IMR-90 (cell line): ENCODE data around the gene ORC6. TPM values are rescaled to one million over a fixed set of nuclear protein-coding genes. Genes with fewer than 3 reads are reported as not detected.
A peak's percentile ranks its signal among the peaks of the same experiment; 100 is the strongest.

Source experiments
- ATAC-seq: fragments of 200-7000 bp; cut with Tn5 transposase; 2 replicates; pipeline ENCODE4 v1.9.1; 2020; ENCODE audit warnings: low read depth, mild to moderate bottlenecking, moderate library complexity
- BruUV-seq: library from RNA; stranded (reverse); fragments of 400-500 nt; replicated peaks from 2 replicates; lab custom pipeline; 2021; lab: Mats Ljungman, UMichigan
- CTCF ChIA-PET: fragments of 300-600 bp; formaldehyde crosslinking; extraction: SDS; loops from one replicate; lab custom pipeline; 2021; ENCODE audit warnings: antibody characterized with exemption; lab: Yijun Ruan, JAX
- POLR2A ChIA-PET: fragments of 300-600 bp; sonication (Branson Sonifier 250); formaldehyde crosslinking; loops from one replicate; lab custom pipeline; 2022; ENCODE audit warnings: antibody characterized with exemption; ENCODE audit not compliant: unreplicated experiment; lab: Charles Lee
- DNase-seq: peaks from one replicate; pipeline ENCODE4 v3.0.0; 2013
- H2AFZ ChIP-seq: replicated peaks from 2 replicates; pipeline ENCODE3; 2013; ENCODE audit warnings: low read length, mild to moderate bottlenecking; ENCODE audit not compliant: poor library complexity
- H2AK5ac ChIP-seq: 2 replicates; pipeline ENCODE4 v1.6.1; 2013; ENCODE audit warnings: low read depth, low read length, inconsistent platforms
- H2AK9ac ChIP-seq: replicated peaks from 2 replicates; pipeline ENCODE3; 2013; ENCODE audit warnings: mild to moderate bottlenecking, low read depth, low read length, moderate library complexity; ENCODE audit not compliant: poor library complexity
- H2BK120ac ChIP-seq: 2 replicates; pipeline ENCODE4 v1.6.1; 2013; ENCODE audit warnings: low read depth, low read length, inconsistent platforms
- H2BK15ac ChIP-seq: 3 replicates; pipeline ENCODE4 v1.6.1; 2013; ENCODE audit warnings: low read depth, low read length, inconsistent platforms
- H2BK20ac ChIP-seq: 2 replicates; pipeline ENCODE4 v1.6.1; 2013; ENCODE audit warnings: low read depth, mild to moderate bottlenecking, inconsistent platforms, low read length, moderate library complexity
- H2BK5ac ChIP-seq: 2 replicates; pipeline ENCODE4 v1.6.1; 2013; ENCODE audit warnings: mild to moderate bottlenecking, low read depth, low read length, inconsistent platforms; ENCODE audit not compliant: poor library complexity, severe bottlenecking
- H3K14ac ChIP-seq: replicated peaks from 2 replicates; pipeline ENCODE4 v1.6.1; 2013; ENCODE audit warnings: low read depth, low read length, inconsistent platforms
- H3K18ac ChIP-seq: 2 replicates; pipeline ENCODE4 v1.6.1; 2013; ENCODE audit warnings: low read depth, low read length, control low read depth
- H3K23ac ChIP-seq: 2 replicates; pipeline ENCODE4 v1.6.1; 2013; ENCODE audit warnings: low read depth, low read length, inconsistent platforms
- H3K27ac ChIP-seq: 2 replicates; pipeline ENCODE4 v1.5.1; 2013; ENCODE audit warnings: mild to moderate bottlenecking, control low read depth, low read length; ENCODE audit not compliant: insufficient read depth
- H3K27me3 ChIP-seq: 2 replicates; pipeline ENCODE4 v1.6.1; 2013; ENCODE audit warnings: low read length; ENCODE audit not compliant: control insufficient read depth, insufficient read depth
- H3K36me3 ChIP-seq: 2 replicates; pipeline ENCODE4 v1.6.1; 2013; ENCODE audit warnings: low read length, mixed read lengths; ENCODE audit not compliant: control insufficient read depth, insufficient read depth
- H3K4ac ChIP-seq: 2 replicates; pipeline ENCODE4 v1.6.1; 2013; ENCODE audit warnings: low read depth, low read length, inconsistent platforms
- H3K4me1 ChIP-seq: 2 replicates; pipeline ENCODE4 v1.6.1; 2013; ENCODE audit warnings: low read length, mixed read lengths; ENCODE audit not compliant: control insufficient read depth, insufficient read depth
- H3K4me2 ChIP-seq: 2 replicates; pipeline ENCODE4 v1.6.1; 2013; ENCODE audit warnings: low read depth, mild to moderate bottlenecking, control low read depth, low read length, moderate library complexity
- H3K4me3 ChIP-seq: 2 replicates; pipeline ENCODE4 v1.5.1; 2013; ENCODE audit warnings: low read depth, mild to moderate bottlenecking, control low read depth, low read length, moderate library complexity; ENCODE audit not compliant: insufficient read depth
- H3K56ac ChIP-seq: 2 replicates; pipeline ENCODE4 v1.6.1; 2013; ENCODE audit warnings: low read length, inconsistent platforms; ENCODE audit not compliant: insufficient read depth; ENCODE audit errors: extremely low read depth
- H3K79me1 ChIP-seq, 2 experiments: 2 replicates each; pipeline ENCODE4 v1.6.1; 2013; ENCODE audit warnings: low read length in 2 of 2, inconsistent platforms in 1 of 2, low read depth in 1 of 2
- H3K9ac ChIP-seq: 2 replicates; pipeline ENCODE4 v1.6.1; 2013; ENCODE audit warnings: low read depth, low read length, control low read depth
- H3K9me1 ChIP-seq: 2 replicates; pipeline ENCODE4 v1.6.1; 2013; ENCODE audit warnings: low read length, inconsistent platforms; ENCODE audit not compliant: insufficient read depth
- H3K9me3 ChIP-seq: 2 replicates; pipeline ENCODE4 v1.6.1; 2013; ENCODE audit warnings: low read length; ENCODE audit not compliant: control insufficient read depth, insufficient read depth
- H4K20me1 ChIP-seq: 2 replicates; pipeline ENCODE4 v1.6.1; 2013; ENCODE audit warnings: low read length, inconsistent platforms; ENCODE audit not compliant: insufficient read depth
- H4K5ac ChIP-seq: 2 replicates; pipeline ENCODE4 v1.6.1; 2013; ENCODE audit warnings: mild to moderate bottlenecking, low read depth, low read length, control low read depth
- H4K8ac ChIP-seq, 2 experiments: 2 replicates each; pipeline ENCODE4 v1.6.1; 2013; ENCODE audit warnings: low read depth in 2 of 2, low read length in 2 of 2, control low read depth in 1 of 2, inconsistent platforms in 1 of 2
- H4K91ac ChIP-seq: 2 replicates; pipeline ENCODE4 v1.6.1; 2013; ENCODE audit warnings: low read depth, low read length, inconsistent platforms; ENCODE audit not compliant: insufficient read depth
- BHLHE40 ChIP-seq: fragments of 150-350 bp; IDR thresholded peaks from 2 replicates; pipeline ENCODE4 v1.6.1; 2016; ENCODE audit warnings: mild to moderate bottlenecking, low read depth, low read length
- CEBPB ChIP-seq: IDR thresholded peaks from 2 replicates; pipeline ENCODE4 v1.6.1; 2012; ENCODE audit warnings: low read depth, low read length, improper control_type of control experiment
- CHD1 ChIP-seq: IDR thresholded peaks from 2 replicates; pipeline ENCODE4 v1.6.1; 2012; ENCODE audit warnings: low read depth, low read length, improper control_type of control experiment
- CTCF ChIP-seq: conservative IDR thresholded peaks from 2 replicates; pipeline ENCODE4 v1.5.1; 2012; ENCODE audit warnings: mild to moderate bottlenecking, low read depth, low read length, improper control_type of control experiment
- ELK1 ChIP-seq: fragments of 150-350 bp; IDR thresholded peaks from 2 replicates; pipeline ENCODE4 v1.6.1; 2016; ENCODE audit warnings: low read depth, mild to moderate bottlenecking, low read length, moderate library complexity, borderline replicate concordance
- FOS ChIP-seq: fragments of 150-350 bp; IDR thresholded peaks from 2 replicates; pipeline ENCODE4 v1.6.1; 2016; ENCODE audit warnings: low read depth, low read length
- MAFK ChIP-seq: IDR thresholded peaks from 2 replicates; pipeline ENCODE4 v1.6.1; 2012; ENCODE audit warnings: low read depth, low read length, improper control_type of control experiment
- MAZ ChIP-seq: IDR thresholded peaks from 2 replicates; pipeline ENCODE4 v1.6.1; 2012; ENCODE audit warnings: low read depth, mild to moderate bottlenecking, low read length, improper control_type of control experiment, moderate library complexity, borderline replicate concordance
- MXI1 ChIP-seq: IDR thresholded peaks from 2 replicates; pipeline ENCODE4 v1.6.1; 2012; ENCODE audit warnings: low read depth, mild to moderate bottlenecking, low read length, moderate library complexity, borderline replicate concordance
- NFE2L2 ChIP-seq: fragments of 150-350 bp; IDR thresholded peaks from 2 replicates; pipeline ENCODE4 v1.6.1; 2016; ENCODE audit warnings: low read depth, mild to moderate bottlenecking, low read length
- POLR2A ChIP-seq: IDR thresholded peaks from 2 replicates; pipeline ENCODE4 v1.6.1; 2012; ENCODE audit warnings: mild to moderate bottlenecking, low read depth, low read length
- RAD21 ChIP-seq: IDR thresholded peaks from 2 replicates; pipeline ENCODE4 v1.6.1; 2012; ENCODE audit warnings: low read length, improper control_type of control experiment
- RCOR1 ChIP-seq: IDR thresholded peaks from 2 replicates; pipeline ENCODE4 v1.6.1; 2012; ENCODE audit warnings: mild to moderate bottlenecking, low read length, improper control_type of control experiment; ENCODE audit not compliant: insufficient replicate concordance
- RFX5 ChIP-seq: IDR thresholded peaks from 2 replicates; pipeline ENCODE4 v1.8.0; 2012; ENCODE audit warnings: low read depth, mild to moderate bottlenecking, low read length, moderate library complexity
- SMC3 ChIP-seq: fragments of 150-350 bp; IDR thresholded peaks from 2 replicates; pipeline ENCODE4 v1.6.1; 2016; ENCODE audit warnings: low read depth, mild to moderate bottlenecking, antibody characterized with exemption, low read length, moderate library complexity
- USF2 ChIP-seq: fragments of 150-350 bp; IDR thresholded peaks from 2 replicates; pipeline ENCODE4 v1.6.1; 2017; ENCODE audit warnings: mild to moderate bottlenecking, antibody characterized with exemption, low read length, low read depth
- WGBS, 2 experiments: methylation state at CpG; one replicate each; pipeline versions ENCODE4 v1.1.5 to v1.1.7; 2013; ENCODE audit warnings: missing lambda C conversion rate in 2 of 2; ENCODE audit not compliant: insufficient read length in 1 of 2; ENCODE audit errors: extremely low coverage in 2 of 2; 5-methylcytosine and 5-hydroxymethylcytosine counted together
- dilution Hi-C: fragments of 300-500 bp; cut with HindIII; formaldehyde crosslinking; loops from one replicate; pipeline ENCODE4 v1.14.3; 2018; ENCODE audit warnings: low sequenced_read_pairs; ENCODE audit not compliant: unreplicated experiment
- in situ Hi-C: fragments of 300-500 bp; cut with MboI; formaldehyde crosslinking; loops from 3 replicates; pipeline ENCODE4 v1.14.3; 2019; ENCODE audit warnings: low sequenced_read_pairs, inconsistent platforms, mixed read lengths
- intact Hi-C: fragments of 100-400 bp; cut with micrococcal nuclease; formaldehyde crosslinking; loops from 2 replicates; pipeline ENCODE4 v1.10.0; 2022
- polyA plus RNA-seq, 3 experiments: library from polyadenylated mRNA; depleted of rRNA; stranded (reverse); fragments of >200 nt; gene quantifications; 2 replicates each; pipeline ENCODE4 v1.2.3, GENCODE V29; 2012; ENCODE audit warnings: low replicate concordance in 1 of 3
- total RNA-seq: library from RNA; depleted of rRNA; stranded (reverse); fragments of >200 nt; gene quantifications from 2 replicates; pipeline ENCODE4 v1.2.3, GENCODE V29; 2012

ORC6 gene
- total and polyA plus RNA-seq, 2 of the 4 experiments (the other 2 are of a cell fraction) = 9.0 to 15.9 TPM

DNA sequence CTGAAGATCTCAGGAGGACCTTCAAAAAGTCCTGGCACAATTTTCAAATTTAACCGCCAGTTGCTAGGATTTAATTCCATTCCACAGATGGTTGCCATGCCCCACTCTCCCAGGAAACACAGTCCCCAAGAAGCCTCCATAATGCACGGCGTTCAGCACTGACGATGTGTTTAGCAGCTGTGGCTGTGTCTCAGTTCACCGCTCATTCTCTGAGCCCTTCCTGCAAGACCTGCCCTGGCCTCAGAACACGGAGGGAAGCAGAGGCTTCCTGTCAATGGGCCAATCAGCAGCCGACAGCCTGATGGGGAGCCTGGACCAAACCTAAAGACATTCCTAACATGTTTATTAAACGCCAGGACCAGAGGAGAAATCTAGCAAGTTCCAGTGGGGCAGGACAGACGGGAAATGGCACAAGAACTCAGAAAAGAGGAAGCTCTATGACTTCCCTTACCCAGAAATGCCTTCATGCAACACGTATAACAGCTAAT, 53.8 kb downstream of the ORC6 start:
- H3K9ac ChIP-seq = no peak overlapping the region
- CTCF ChIA-PET = no interaction called here
- no peak overlapping the region for H2AK5ac ChIP-seq
- H2BK120ac ChIP-seq = no peak overlapping the region; the same call in 1 of the 2 replicates
- H3K4me2 ChIP-seq = peak overlapping the region; percentile 26
- intact Hi-C loops = loop anchor here (5.0 kb wide), 1 partner anchor 34 kb away; no protein-coding TSS in a partner anchor
- no peak overlapping the region for H3K23ac ChIP-seq
- H2BK5ac ChIP-seq = no peak overlapping the region
- POLR2A ChIA-PET = no interaction called here
- peaks cover 2% of the 10 kb centered on the region; the same call in 1 of the 2 replicates for H3K9me1 ChIP-seq
- H3K14ac ChIP-seq = peak overlapping the region; percentile 37; the same call in 1 of the 2 replicates
- H3K4me1 ChIP-seq = peaks cover 13% of the 10 kb centered on the region
- peak overlapping the region; percentile 87 for H2AFZ ChIP-seq
- BruUV-seq = no TSS peak
- H4K5ac ChIP-seq = peak overlapping the region; percentile 9
- peak overlapping the region; percentile 65 for H2AK9ac ChIP-seq
- 41% methylated on average over 5 of the region's 10 CpGs; no CpG with 5 or more reads in 1 of the 2 experiments for WGBS, 2 experiments
- no peaks in the 10 kb centered on the region for H3K36me3 ChIP-seq
- ATAC-seq = peak; percentile 75
- no peak overlapping the region for H2BK15ac ChIP-seq
- H3K4me3 ChIP-seq = no peak overlapping the region
- dilution Hi-C loops = no loop called here
- H3K18ac ChIP-seq = no peak overlapping the region; the same call in 1 of the 2 replicates
- 0 out of 2 replicates have a peak overlapping the region, but pooled peaks have one; percentile 25 for H4K91ac ChIP-seq
- H3K9me3 ChIP-seq = no peaks in the 10 kb centered on the region
- H3K79me1 ChIP-seq = no peaks in the 10 kb centered on the region
- peak overlapping the region; percentile 31; the same call in 1 of the 2 replicates for H3K4ac ChIP-seq
- no peak overlapping the region for H3K56ac ChIP-seq
- no peaks in the 10 kb centered on the region for H4K20me1 ChIP-seq
- in situ Hi-C loops = no loop called here
- H4K8ac ChIP-seq = peak overlapping the region; percentile 14 to 52; a peak in 2 of 4 replicates
- DNase-seq = peak; percentile 28
- no peak overlapping the region for H3K27ac ChIP-seq
- no peak for TF ChIP-seq CTCF
- TF ChIP-seq NFE2L2 = no peak
- no peak for TF ChIP-seq MXI1
- TF ChIP-seq FOS = no peak
- no peak for TF ChIP-seq SMC3
- no peak for TF ChIP-seq RAD21
- TF ChIP-seq ELK1 = no peak
- no peak for TF ChIP-seq CHD1
- no peak for TF ChIP-seq POLR2A
- TF ChIP-seq RCOR1 = no peak
- no peak for TF ChIP-seq BHLHE40
- no peak for TF ChIP-seq RFX5
- no peak for TF ChIP-seq MAZ
- no peak for TF ChIP-seq USF2
- no peak for TF ChIP-seq MAFK
- no peak for TF ChIP-seq CEBPB
- no peak overlapping the region for H2BK20ac ChIP-seq
- H3K27me3 ChIP-seq = no peaks in the 10 kb centered on the region
